Kidney (tissue), 14 donors: ENCODE data around the gene UNCX. TPM values are rescaled to one million over a fixed set of nuclear protein-coding genes. Genes with fewer than 3 reads are reported as not detected.
A peak's percentile ranks its signal among the peaks of the same experiment; 100 is the strongest.
"Not testable (repeated sequence)": the region's sequence is repeated elsewhere in the genome, so short reads cannot be mapped to it uniquely, and the experiment has no call there.

ENCODE experiments used
- DNase-seq, 5 donors: peaks; one replicate each; pipeline ENCODE4 v3.0.0-alpha.2; 2013 to 2020
- FAIRE-seq: peaks from 2 replicates; lab custom pipeline; 2012; peaks lifted over from hg19 to GRCh38; lab: Jason Lieb, UNC
- H3K27ac ChIP-seq, 2 donors: one replicate each; pipeline ENCODE4 v1.7.0; 2013; ENCODE audit warnings: low read depth in 2 of 2, low read length in 2 of 2, inconsistent platforms in 1 of 2
- H3K27me3 ChIP-seq: one replicate; pipeline ENCODE4 v1.7.1; 2013; ENCODE audit warnings: low read length, inconsistent platforms; ENCODE audit not compliant: control insufficient read depth, insufficient read depth
- H3K36me3 ChIP-seq, 3 donors: one replicate each; pipeline versions ENCODE4 v1.7.0 to v1.7.1; 2013; ENCODE audit warnings: low read length in 3 of 3, control low read depth in 1 of 3, inconsistent platforms in 1 of 3; ENCODE audit not compliant: insufficient read depth in 3 of 3, control insufficient read depth in 2 of 3
- H3K4me1 ChIP-seq, 3 donors: one replicate each; pipeline versions ENCODE4 v1.7.0 to v1.7.1; 2013; ENCODE audit warnings: low read length in 3 of 3, inconsistent platforms in 1 of 3, low read depth in 1 of 3; ENCODE audit not compliant: control insufficient read depth in 2 of 3, insufficient read depth in 2 of 3
- H3K4me3 ChIP-seq, 3 donors: one replicate each; pipeline versions ENCODE4 v1.7.0 to v1.8.1; 2013; ENCODE audit warnings: low read length in 3 of 3, control low read depth in 1 of 3, inconsistent platforms in 1 of 3
- H3K9ac ChIP-seq, 3 donors: one replicate each; pipeline versions ENCODE4 v1.7.0 to v1.7.1; 2013; ENCODE audit warnings: low read length in 3 of 3, control low read depth in 1 of 3, inconsistent platforms in 1 of 3
- H3K9me3 ChIP-seq, 3 donors: one replicate each; pipeline versions ENCODE4 v1.7.0 to v1.7.1; 2013; ENCODE audit warnings: low read length in 3 of 3, control low read depth in 1 of 3, inconsistent platforms in 1 of 3; ENCODE audit not compliant: control insufficient read depth in 2 of 3, insufficient read depth in 1 of 3
- CTCF ChIP-seq: IDR thresholded peaks from 3 replicates; pipeline ENCODE4 v1.5.1; 2012; ENCODE audit warnings: mild to moderate bottlenecking, moderate library complexity, borderline replicate concordance; ENCODE audit not compliant: insufficient read depth; ENCODE audit errors: extremely low read depth
- intact Hi-C: fragments of 100-400 bp; cut with DNase I; formaldehyde crosslinking; loops from one replicate; pipeline ENCODE4 v1.11.1; 2022
- polyA plus RNA-seq: library from polyadenylated mRNA; stranded (reverse); fragments of 350-450 nt; fragmentation: Illumina TruSeq; extraction: RNeasy Lipid Tissue Mini Kit (QIAGEN cat#74804); gene quantifications from one replicate; pipeline ENCODE4 v1.2.3, GENCODE V29; 2014; ENCODE audit warnings: low read depth, low replicate concordance; ENCODE audit not compliant: insufficient read depth
- total RNA-seq: library from RNA; stranded (reverse); fragmentation: NEBNext Ultra II Directional; extraction: Animal tissue kit (Norgen Biotek cat#: 25700); gene quantifications from one replicate; pipeline ENCODE4 v1.2.1, GENCODE V29; 2021
- donor health status: control.
- donor health status: control.
- donor health status: control.
- donor health status: control.
- donor health status: control.
- donor health status: DM: yes; HTN: yes; CAD: no.
- donor health status: Normal renal cell carcinoma (clear cell type).

The UNCX gene
- total and polyA plus RNA-seq, 2 donors from 2014 or later: 1.4 to 2.0 TPM

GRCh38 chr7:1210979-1211608, 21.6 kb upstream of the UNCX start:
- no peak overlapping the region for H3K9ac ChIP-seq
- H3K4me3 ChIP-seq: no peak overlapping the region
- H3K36me3 ChIP-seq: no peaks in the 10 kb centered on the region
- FAIRE-seq (no peak), DNase-seq (peak in 2 of 5 donors; percentile 30 to 73)
- intact Hi-C loops: no loop called here
- no peak overlapping the region for H3K27ac ChIP-seq
- no peaks in the 10 kb centered on the region for H3K9me3 ChIP-seq
- no peak for TF ChIP-seq CTCF
- H3K4me1 ChIP-seq: peaks cover 0 to 2% (median 0%) of the 10 kb centered on the region in 3 donors
- H3K27me3 ChIP-seq: peaks cover 5% of the 10 kb centered on the region

- H3K27ac ChIP-seq: no peak overlapping the region
- no peaks in the 10 kb centered on the region for H3K36me3 ChIP-seq
- peaks cover 5% of the 10 kb centered on the region for H3K27me3 ChIP-seq
- no peak overlapping the region for H3K4me3 ChIP-seq
- DNase-seq: no peak
- no peaks in the 10 kb centered on the region for H3K9me3 ChIP-seq
- TF ChIP-seq CTCF: no peak
- no peak overlapping the region for H3K9ac ChIP-seq
- peaks cover 0 to 2% (median 0%) of the 10 kb centered on the region in 3 donors for H3K4me1 ChIP-seq
- FAIRE-seq: no peak
- intact Hi-C loops: no loop called here
These were observed 21.1 kb upstream of the UNCX start for GRCh38 chr7:1211611-1212010.

- intact Hi-C loops, H3K27me3 ChIP-seq, H3K9me3 ChIP-seq, H3K9ac ChIP-seq, H3K4me3 ChIP-seq, H3K36me3 ChIP-seq, FAIRE-seq, H3K4me1 ChIP-seq, DNase-seq, H3K27ac ChIP-seq: not testable (repeated sequence)
These were observed 20.6 kb upstream of the UNCX start for GRCh38 chr7:1212025-1212424.

- DNase-seq (no peak), FAIRE-seq (no peak)
- Histone ChIP-seq H3K4me1 (peaks cover 0 to 2% (median 0%) of the 10 kb centered on the region in 3 donors), H3K4me3 (no peak overlapping the region), H3K27me3 (peaks cover 5% of the 10 kb centered on the region), H3K36me3 (no peaks in the 10 kb centered on the region), H3K9me3 (no peaks in the 10 kb centered on the region), H3K9ac (no peak overlapping the region), H3K27ac (no peak overlapping the region)
- no peak for TF ChIP-seq CTCF
- intact Hi-C loops: no loop called here
These were observed 18.2 kb upstream of the UNCX start for GRCh38 chr7:1214516-1214915.
